IMR-90 (cell line): ENCODE results near the gene FAM78B. TPM values are rescaled to one million over a fixed set of nuclear protein-coding genes. Genes with fewer than 3 reads are reported as not detected.

Experiments
- ATAC-seq: fragments of 200-7000 bp; cut with Tn5 transposase; 2 replicates; pipeline ENCODE4 v1.9.1; 2020; ENCODE audit warnings: low read depth, mild to moderate bottlenecking, moderate library complexity
- BruUV-seq: library from RNA; stranded (reverse); fragments of 400-500 nt; replicated peaks from 2 replicates; lab custom pipeline; 2021; lab: Mats Ljungman, UMichigan
- CTCF ChIA-PET: fragments of 300-600 bp; formaldehyde crosslinking; extraction: SDS; loops from one replicate; lab custom pipeline; 2021; ENCODE audit warnings: antibody characterized with exemption; lab: Yijun Ruan, JAX
- POLR2A ChIA-PET: fragments of 300-600 bp; sonication (Branson Sonifier 250); formaldehyde crosslinking; loops from one replicate; lab custom pipeline; 2022; ENCODE audit warnings: antibody characterized with exemption; ENCODE audit not compliant: unreplicated experiment; lab: Charles Lee
- DNase-seq: peaks from one replicate; pipeline ENCODE4 v3.0.0; 2013
- H2AFZ ChIP-seq: replicated peaks from 2 replicates; pipeline ENCODE3; 2013; ENCODE audit warnings: low read length, mild to moderate bottlenecking; ENCODE audit not compliant: poor library complexity
- H2AK5ac ChIP-seq: 2 replicates; pipeline ENCODE4 v1.6.1; 2013; ENCODE audit warnings: low read depth, low read length, inconsistent platforms
- H2AK9ac ChIP-seq: replicated peaks from 2 replicates; pipeline ENCODE3; 2013; ENCODE audit warnings: mild to moderate bottlenecking, low read depth, low read length, moderate library complexity; ENCODE audit not compliant: poor library complexity
- H2BK120ac ChIP-seq: 2 replicates; pipeline ENCODE4 v1.6.1; 2013; ENCODE audit warnings: low read depth, low read length, inconsistent platforms
- H2BK15ac ChIP-seq: 3 replicates; pipeline ENCODE4 v1.6.1; 2013; ENCODE audit warnings: low read depth, low read length, inconsistent platforms
- H2BK20ac ChIP-seq: 2 replicates; pipeline ENCODE4 v1.6.1; 2013; ENCODE audit warnings: low read depth, mild to moderate bottlenecking, inconsistent platforms, low read length, moderate library complexity
- H2BK5ac ChIP-seq: 2 replicates; pipeline ENCODE4 v1.6.1; 2013; ENCODE audit warnings: mild to moderate bottlenecking, low read depth, low read length, inconsistent platforms; ENCODE audit not compliant: poor library complexity, severe bottlenecking
- H3K14ac ChIP-seq: replicated peaks from 2 replicates; pipeline ENCODE4 v1.6.1; 2013; ENCODE audit warnings: low read depth, low read length, inconsistent platforms
- H3K18ac ChIP-seq: 2 replicates; pipeline ENCODE4 v1.6.1; 2013; ENCODE audit warnings: low read depth, low read length, control low read depth
- H3K23ac ChIP-seq: 2 replicates; pipeline ENCODE4 v1.6.1; 2013; ENCODE audit warnings: low read depth, low read length, inconsistent platforms
- H3K27ac ChIP-seq: 2 replicates; pipeline ENCODE4 v1.5.1; 2013; ENCODE audit warnings: mild to moderate bottlenecking, control low read depth, low read length; ENCODE audit not compliant: insufficient read depth
- H3K27me3 ChIP-seq: 2 replicates; pipeline ENCODE4 v1.6.1; 2013; ENCODE audit warnings: low read length; ENCODE audit not compliant: control insufficient read depth, insufficient read depth
- H3K36me3 ChIP-seq: 2 replicates; pipeline ENCODE4 v1.6.1; 2013; ENCODE audit warnings: low read length, mixed read lengths; ENCODE audit not compliant: control insufficient read depth, insufficient read depth
- H3K4ac ChIP-seq: 2 replicates; pipeline ENCODE4 v1.6.1; 2013; ENCODE audit warnings: low read depth, low read length, inconsistent platforms
- H3K4me1 ChIP-seq: 2 replicates; pipeline ENCODE4 v1.6.1; 2013; ENCODE audit warnings: low read length, mixed read lengths; ENCODE audit not compliant: control insufficient read depth, insufficient read depth
- H3K4me2 ChIP-seq: 2 replicates; pipeline ENCODE4 v1.6.1; 2013; ENCODE audit warnings: low read depth, mild to moderate bottlenecking, control low read depth, low read length, moderate library complexity
- H3K4me3 ChIP-seq: 2 replicates; pipeline ENCODE4 v1.5.1; 2013; ENCODE audit warnings: low read depth, mild to moderate bottlenecking, control low read depth, low read length, moderate library complexity; ENCODE audit not compliant: insufficient read depth
- H3K56ac ChIP-seq: 2 replicates; pipeline ENCODE4 v1.6.1; 2013; ENCODE audit warnings: low read length, inconsistent platforms; ENCODE audit not compliant: insufficient read depth; ENCODE audit errors: extremely low read depth
- H3K79me1 ChIP-seq, 2 experiments: 2 replicates each; pipeline ENCODE4 v1.6.1; 2013; ENCODE audit warnings: low read length in 2 of 2, inconsistent platforms in 1 of 2, low read depth in 1 of 2
- H3K9ac ChIP-seq: 2 replicates; pipeline ENCODE4 v1.6.1; 2013; ENCODE audit warnings: low read depth, low read length, control low read depth
- H3K9me1 ChIP-seq: 2 replicates; pipeline ENCODE4 v1.6.1; 2013; ENCODE audit warnings: low read length, inconsistent platforms; ENCODE audit not compliant: insufficient read depth
- H3K9me3 ChIP-seq: 2 replicates; pipeline ENCODE4 v1.6.1; 2013; ENCODE audit warnings: low read length; ENCODE audit not compliant: control insufficient read depth, insufficient read depth
- H4K20me1 ChIP-seq: 2 replicates; pipeline ENCODE4 v1.6.1; 2013; ENCODE audit warnings: low read length, inconsistent platforms; ENCODE audit not compliant: insufficient read depth
- H4K5ac ChIP-seq: 2 replicates; pipeline ENCODE4 v1.6.1; 2013; ENCODE audit warnings: mild to moderate bottlenecking, low read depth, low read length, control low read depth
- H4K8ac ChIP-seq, 2 experiments: 2 replicates each; pipeline ENCODE4 v1.6.1; 2013; ENCODE audit warnings: low read depth in 2 of 2, low read length in 2 of 2, control low read depth in 1 of 2, inconsistent platforms in 1 of 2
- H4K91ac ChIP-seq: 2 replicates; pipeline ENCODE4 v1.6.1; 2013; ENCODE audit warnings: low read depth, low read length, inconsistent platforms; ENCODE audit not compliant: insufficient read depth
- BHLHE40 ChIP-seq: fragments of 150-350 bp; IDR thresholded peaks from 2 replicates; pipeline ENCODE4 v1.6.1; 2016; ENCODE audit warnings: mild to moderate bottlenecking, low read depth, low read length
- CHD1 ChIP-seq: IDR thresholded peaks from 2 replicates; pipeline ENCODE4 v1.6.1; 2012; ENCODE audit warnings: low read depth, low read length, improper control_type of control experiment
- CTCF ChIP-seq: conservative IDR thresholded peaks from 2 replicates; pipeline ENCODE4 v1.5.1; 2012; ENCODE audit warnings: mild to moderate bottlenecking, low read depth, low read length, improper control_type of control experiment
- ELK1 ChIP-seq: fragments of 150-350 bp; IDR thresholded peaks from 2 replicates; pipeline ENCODE4 v1.6.1; 2016; ENCODE audit warnings: low read depth, mild to moderate bottlenecking, low read length, moderate library complexity, borderline replicate concordance
- MAFK ChIP-seq: IDR thresholded peaks from 2 replicates; pipeline ENCODE4 v1.6.1; 2012; ENCODE audit warnings: low read depth, low read length, improper control_type of control experiment
- MAZ ChIP-seq: IDR thresholded peaks from 2 replicates; pipeline ENCODE4 v1.6.1; 2012; ENCODE audit warnings: low read depth, mild to moderate bottlenecking, low read length, improper control_type of control experiment, moderate library complexity, borderline replicate concordance
- MXI1 ChIP-seq: IDR thresholded peaks from 2 replicates; pipeline ENCODE4 v1.6.1; 2012; ENCODE audit warnings: low read depth, mild to moderate bottlenecking, low read length, moderate library complexity, borderline replicate concordance
- NFE2L2 ChIP-seq: fragments of 150-350 bp; IDR thresholded peaks from 2 replicates; pipeline ENCODE4 v1.6.1; 2016; ENCODE audit warnings: low read depth, mild to moderate bottlenecking, low read length
- POLR2A ChIP-seq: IDR thresholded peaks from 2 replicates; pipeline ENCODE4 v1.6.1; 2012; ENCODE audit warnings: mild to moderate bottlenecking, low read depth, low read length
- RCOR1 ChIP-seq: IDR thresholded peaks from 2 replicates; pipeline ENCODE4 v1.6.1; 2012; ENCODE audit warnings: mild to moderate bottlenecking, low read length, improper control_type of control experiment; ENCODE audit not compliant: insufficient replicate concordance
- RFX5 ChIP-seq: IDR thresholded peaks from 2 replicates; pipeline ENCODE4 v1.8.0; 2012; ENCODE audit warnings: low read depth, mild to moderate bottlenecking, low read length, moderate library complexity
- USF2 ChIP-seq: fragments of 150-350 bp; IDR thresholded peaks from 2 replicates; pipeline ENCODE4 v1.6.1; 2017; ENCODE audit warnings: mild to moderate bottlenecking, antibody characterized with exemption, low read length, low read depth
- WGBS, 2 experiments: methylation state at CpG; one replicate each; pipeline versions ENCODE4 v1.1.5 to v1.1.7; 2013; ENCODE audit warnings: missing lambda C conversion rate in 2 of 2; ENCODE audit not compliant: insufficient read length in 1 of 2; ENCODE audit errors: extremely low coverage in 2 of 2; 5-methylcytosine and 5-hydroxymethylcytosine counted together
- dilution Hi-C: fragments of 300-500 bp; cut with HindIII; formaldehyde crosslinking; loops from one replicate; pipeline ENCODE4 v1.14.3; 2018; ENCODE audit warnings: low sequenced_read_pairs; ENCODE audit not compliant: unreplicated experiment
- in situ Hi-C: fragments of 300-500 bp; cut with MboI; formaldehyde crosslinking; loops from 3 replicates; pipeline ENCODE4 v1.14.3; 2019; ENCODE audit warnings: low sequenced_read_pairs, inconsistent platforms, mixed read lengths
- intact Hi-C: fragments of 100-400 bp; cut with micrococcal nuclease; formaldehyde crosslinking; loops from 2 replicates; pipeline ENCODE4 v1.10.0; 2022
- polyA plus RNA-seq, 3 experiments: library from polyadenylated mRNA; depleted of rRNA; stranded (reverse); fragments of >200 nt; gene quantifications; 2 replicates each; pipeline ENCODE4 v1.2.3, GENCODE V29; 2012; ENCODE audit warnings: low replicate concordance in 1 of 3
- total RNA-seq: library from RNA; depleted of rRNA; stranded (reverse); fragments of >200 nt; gene quantifications from 2 replicates; pipeline ENCODE4 v1.2.3, GENCODE V29; 2012

FAM78B gene
- total and polyA plus RNA-seq, 2 of the 4 experiments (the other 2 are of a cell fraction) = under 0.01 to 0.12 TPM

- H3K18ac ChIP-seq = no peak overlapping the region
- 0% methylated on average over 1 of the region's 11 CpGs; no CpG with 5 or more reads in 1 of the 2 experiments for WGBS, 2 experiments
- CTCF ChIA-PET = interaction anchor here (1.0 kb wide), 1 partner anchor 46 kb away, joined by 3 read pairs; no protein-coding TSS in a partner anchor
- H3K4ac ChIP-seq = no peak overlapping the region
- H3K27ac ChIP-seq = no peak overlapping the region
- no peak overlapping the region for H4K91ac ChIP-seq
- intact Hi-C loops = no loop called here
- H3K27me3 ChIP-seq = no peaks in the 10 kb centered on the region
- no peak overlapping the region for H3K23ac ChIP-seq
- no peak overlapping the region for H3K14ac ChIP-seq
- no peak overlapping the region for H3K9ac ChIP-seq
- TF ChIP-seq BHLHE40 = no peak
- no peak for TF ChIP-seq ELK1
- TF ChIP-seq CHD1 = no peak
- no peak for TF ChIP-seq MXI1
- no peak for TF ChIP-seq POLR2A
- no peak for TF ChIP-seq RCOR1
- no peak for TF ChIP-seq RFX5
- no peak for TF ChIP-seq MAZ
- no peak for TF ChIP-seq CTCF
- no peak for TF ChIP-seq NFE2L2
- no peak for TF ChIP-seq USF2
- TF ChIP-seq MAFK = no peak
- no peak overlapping the region for H2BK15ac ChIP-seq
- no peak overlapping the region for H2BK5ac ChIP-seq
- in situ Hi-C loops = no loop called here
- H3K4me2 ChIP-seq = no peak overlapping the region
- DNase-seq (no peak), ATAC-seq (no peak)
- no peak overlapping the region for H2BK20ac ChIP-seq
- H2AK5ac ChIP-seq = no peak overlapping the region
- H3K36me3 ChIP-seq = no peaks in the 10 kb centered on the region
- no peaks in the 10 kb centered on the region for H3K9me1 ChIP-seq
- H4K20me1 ChIP-seq = no peaks in the 10 kb centered on the region
- no peak overlapping the region for H4K5ac ChIP-seq
- no peak overlapping the region for H4K8ac ChIP-seq
- H2AK9ac ChIP-seq = no peak overlapping the region
- H3K9me3 ChIP-seq = peaks cover 3% of the 10 kb centered on the region; the same call in 1 of the 2 replicates
- H3K79me1 ChIP-seq = no peaks in the 10 kb centered on the region
- H3K4me1 ChIP-seq = no peaks in the 10 kb centered on the region
- no peak overlapping the region for H3K56ac ChIP-seq
- no peak overlapping the region for H2AFZ ChIP-seq
- H3K4me3 ChIP-seq = no peak overlapping the region
- no TSS peak for BruUV-seq
- no peak overlapping the region for H2BK120ac ChIP-seq
- dilution Hi-C loops = no loop called here
- POLR2A ChIA-PET = no interaction called here
Measured at GRCh38 chr1:166032572-166033371, 134.0 kb downstream of the FAM78B start.
